Head of caudate nucleus (tissue), 42 donors: ENCODE results near the gene TFAP2C.
"Not testable (repeated sequence)": the region's sequence is repeated elsewhere in the genome, so short reads cannot be mapped to it uniquely, and the experiment has no call there.

Source experiments
- DNase-seq, 42 donors: peaks; one replicate each; pipeline versions ENCODE4 v3.0.0 to v3.0.0-alpha.2; 2020 to 2021; ENCODE audit warnings: mixed read lengths in 7 of 42
- intact Hi-C: fragments of 100-400 bp; cut with DNase I; formaldehyde crosslinking; loops from one replicate; pipeline ENCODE4 v1.15.0; 2022

TFAP2C gene

DNA sequence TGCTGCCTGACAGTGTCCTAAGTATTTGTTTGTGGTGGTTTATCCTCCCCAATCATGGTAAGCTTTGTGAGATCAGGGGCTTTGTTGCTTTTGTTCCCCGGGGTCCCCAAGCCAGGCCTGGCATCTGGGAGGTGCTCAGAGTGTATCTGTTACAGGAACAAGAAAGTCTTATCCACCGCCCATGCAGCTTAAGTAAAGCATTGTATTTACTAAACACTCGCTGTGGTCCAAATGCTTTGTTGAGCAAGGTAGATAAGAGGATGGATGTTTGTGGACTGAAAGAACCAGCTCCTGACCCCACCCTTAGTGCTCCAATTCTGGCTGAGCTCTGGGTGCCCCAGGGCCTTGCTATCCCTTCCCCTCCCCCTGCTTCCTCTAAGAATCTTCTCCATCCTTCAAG, 19.8 kb upstream of the TFAP2C start:
- intact Hi-C loops = no loop called here

DNA sequence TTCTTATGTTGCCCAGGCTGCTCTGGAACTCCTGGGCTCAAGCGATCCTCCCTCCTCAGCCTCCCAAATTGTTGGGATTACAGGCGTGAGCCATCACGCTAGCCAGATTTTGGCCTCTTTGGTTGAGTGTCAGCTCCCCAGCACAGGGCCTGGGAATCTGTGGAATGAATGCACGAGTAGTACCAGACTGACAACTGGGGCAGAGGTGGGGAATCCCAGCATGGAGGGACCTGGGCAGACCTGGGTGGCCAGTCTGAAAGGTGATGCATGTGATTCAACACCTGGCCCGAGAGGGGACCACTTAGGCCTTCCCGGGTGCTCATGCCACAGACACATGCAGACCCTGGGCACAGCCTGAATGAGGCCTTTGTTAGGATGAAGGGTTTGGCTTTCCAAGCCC, 19.0 kb upstream of the TFAP2C start:
- DNase-seq = no peak
- intact Hi-C loops = no loop called here

More for the DNA sequence above, 19.8 kb upstream of the TFAP2C start:
- no peak for DNase-seq

- no peak for DNase-seq
- intact Hi-C loops = no loop called here
Measured at GRCh38 chr20:56614196-56614595, 14.9 kb upstream of the TFAP2C start.

GRCh38 chr20:56616716-56617115, 12.4 kb upstream of the TFAP2C start:
- no peak for DNase-seq
- intact Hi-C loops = no loop called here

DNA sequence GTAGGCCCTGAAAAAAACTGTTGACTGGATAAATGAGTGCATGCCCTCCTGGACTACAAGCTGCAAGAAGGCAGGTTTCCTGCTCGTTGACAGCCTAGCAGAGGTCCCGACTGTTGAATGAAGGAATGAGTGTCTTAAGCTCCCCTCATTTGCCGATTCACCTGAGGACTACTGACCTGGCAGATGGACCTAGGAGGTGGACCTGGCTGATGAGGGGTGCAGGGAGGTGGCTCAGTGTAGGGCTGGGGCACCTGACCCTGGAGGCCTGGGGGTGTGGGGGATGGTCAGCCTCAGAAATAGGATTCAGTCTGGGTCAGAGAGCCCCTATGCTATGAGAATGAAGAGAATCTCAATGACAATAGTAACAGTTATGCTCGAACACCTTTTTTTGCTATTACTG, 11.6 kb upstream of the TFAP2C start:
- intact Hi-C loops = no loop called here
- no peak for DNase-seq

DNA sequence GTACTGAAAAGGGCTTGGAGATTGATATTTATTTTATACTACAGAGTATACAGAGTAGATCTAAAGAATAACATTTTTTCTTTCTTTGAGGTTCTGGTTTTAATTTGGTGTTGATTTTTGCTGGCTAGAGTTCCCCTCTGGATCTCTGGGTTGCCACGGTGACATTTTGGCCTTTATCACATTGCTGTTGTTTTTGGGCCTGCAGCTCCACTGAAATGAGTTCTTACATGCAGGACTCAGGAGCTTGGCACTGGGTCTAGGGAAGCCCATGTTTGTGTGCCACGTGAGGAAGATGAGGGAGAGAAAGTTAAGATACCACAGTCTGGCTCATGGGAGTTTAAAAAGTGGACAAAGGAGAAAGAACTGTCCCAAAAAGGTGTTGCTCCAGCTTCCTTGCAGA, 7.4 kb upstream of the TFAP2C start:
- intact Hi-C loops = no loop called here
- DNase-seq = no peak

- intact Hi-C loops, DNase-seq: not testable (repeated sequence)
Measured at GRCh38 chr20:56623930-56624329, 5.2 kb upstream of the TFAP2C start.

GRCh38 chr20:56624786-56625681, 4.1 kb upstream of the TFAP2C start:
- DNase-seq = no peak
- intact Hi-C loops = no loop called here

GRCh38 chr20:56625837-56626236, 3.3 kb upstream of the TFAP2C start:
- intact Hi-C loops = no loop called here
- DNase-seq = no peak

DNA sequence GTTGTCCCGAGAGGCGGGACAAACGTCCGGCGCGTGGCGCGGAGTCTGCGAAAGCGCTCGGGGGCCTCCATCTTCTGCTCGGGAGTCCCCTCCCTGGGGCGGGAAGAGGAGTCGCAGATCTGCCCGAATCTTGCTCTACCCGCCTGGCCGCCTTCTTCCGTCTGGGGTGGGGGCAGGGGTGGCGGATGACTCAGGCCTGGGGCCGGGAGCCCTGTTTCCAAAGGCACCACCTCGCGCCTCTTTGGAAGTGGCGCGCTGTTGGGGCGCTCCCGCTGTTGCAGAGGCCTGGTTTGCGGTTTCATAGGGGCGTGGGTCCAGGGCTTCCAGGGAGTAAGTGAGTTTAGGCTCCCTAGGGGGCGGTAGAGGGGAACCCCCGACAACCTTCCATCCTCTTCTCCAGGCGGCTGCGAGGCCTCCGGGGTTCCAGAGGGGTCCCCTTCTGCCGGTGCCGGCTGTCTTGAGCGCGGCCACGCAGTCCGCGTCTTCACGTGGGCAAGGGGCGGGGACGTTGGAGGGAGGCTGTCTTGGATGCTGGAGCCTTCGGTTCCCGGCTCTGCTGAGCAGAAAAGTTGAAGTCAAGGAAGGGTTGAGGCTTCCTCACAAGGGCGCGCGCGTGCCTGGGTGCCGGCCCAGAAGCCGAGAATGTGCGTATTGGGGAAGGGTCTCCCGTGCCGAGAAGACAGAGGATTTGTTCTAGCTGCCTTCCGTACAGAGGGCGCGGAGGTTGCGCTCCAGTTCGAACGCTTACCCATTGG, 2.6 kb upstream of the TFAP2C start:
- DNase-seq = peak in 3 of 42 donors; percentile 6 to 20 (median 18)

GRCh38 chr20:56627122-56628014, 1.7 kb upstream of the TFAP2C start:
- intact Hi-C loops = no loop called here
- DNase-seq = no peak

More for the DNA sequence above, 2.6 kb upstream of the TFAP2C start:
- intact Hi-C loops = no loop called here

DNA sequence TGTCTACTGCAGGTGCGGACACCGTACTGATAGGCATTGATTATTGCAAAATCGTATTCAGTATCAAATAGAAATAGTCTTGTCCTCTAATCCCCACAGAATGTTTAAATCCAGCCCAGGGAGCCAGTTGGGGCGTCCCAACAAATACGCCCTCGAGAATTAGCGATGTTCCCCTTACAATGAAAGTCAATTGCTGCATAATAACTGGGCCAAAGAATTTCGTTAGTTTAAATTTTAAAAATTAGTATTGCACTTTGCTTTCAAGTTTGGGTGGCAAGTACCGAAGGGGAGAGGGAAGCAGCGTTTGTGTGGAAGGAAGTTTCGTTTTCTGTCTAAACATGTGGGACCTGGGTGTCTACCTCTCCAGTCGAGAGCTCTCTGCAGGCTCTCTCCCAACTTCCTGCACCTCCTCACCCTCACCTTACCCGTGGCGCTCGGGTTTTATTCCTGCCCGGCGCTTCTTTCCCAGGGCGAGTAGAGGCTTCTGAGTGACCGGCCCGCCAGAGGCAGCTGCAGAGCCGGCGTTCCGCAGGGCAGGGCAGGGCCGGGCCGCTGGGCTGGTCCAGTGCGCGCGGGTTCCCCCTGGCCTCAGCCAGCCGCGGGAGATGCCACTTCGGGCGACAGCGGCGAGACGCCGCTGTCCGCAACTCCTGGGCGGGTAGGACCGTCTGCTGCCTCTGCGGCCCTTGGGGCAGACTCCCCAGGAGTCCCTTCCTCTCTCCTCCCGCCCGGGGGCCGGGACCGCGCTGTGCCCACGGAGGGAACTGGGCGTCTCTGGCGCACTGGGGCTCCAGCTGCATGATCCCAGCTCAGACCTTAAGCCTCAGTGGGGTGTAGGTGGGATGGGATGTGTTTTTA, 862 bp upstream of the TFAP2C start:
- intact Hi-C loops = no loop called here
- no peak for DNase-seq

- intact Hi-C loops = no loop called here
- no peak for DNase-seq
Measured at GRCh38 chr20:56629464-56630085, 469 bp downstream of the TFAP2C start.

- DNase-seq = peak in 2 of 42 donors; percentile 10 to 34
- intact Hi-C loops = no loop called here
Measured at GRCh38 chr20:56630086-56630493, 984 bp downstream of the TFAP2C start.

DNA sequence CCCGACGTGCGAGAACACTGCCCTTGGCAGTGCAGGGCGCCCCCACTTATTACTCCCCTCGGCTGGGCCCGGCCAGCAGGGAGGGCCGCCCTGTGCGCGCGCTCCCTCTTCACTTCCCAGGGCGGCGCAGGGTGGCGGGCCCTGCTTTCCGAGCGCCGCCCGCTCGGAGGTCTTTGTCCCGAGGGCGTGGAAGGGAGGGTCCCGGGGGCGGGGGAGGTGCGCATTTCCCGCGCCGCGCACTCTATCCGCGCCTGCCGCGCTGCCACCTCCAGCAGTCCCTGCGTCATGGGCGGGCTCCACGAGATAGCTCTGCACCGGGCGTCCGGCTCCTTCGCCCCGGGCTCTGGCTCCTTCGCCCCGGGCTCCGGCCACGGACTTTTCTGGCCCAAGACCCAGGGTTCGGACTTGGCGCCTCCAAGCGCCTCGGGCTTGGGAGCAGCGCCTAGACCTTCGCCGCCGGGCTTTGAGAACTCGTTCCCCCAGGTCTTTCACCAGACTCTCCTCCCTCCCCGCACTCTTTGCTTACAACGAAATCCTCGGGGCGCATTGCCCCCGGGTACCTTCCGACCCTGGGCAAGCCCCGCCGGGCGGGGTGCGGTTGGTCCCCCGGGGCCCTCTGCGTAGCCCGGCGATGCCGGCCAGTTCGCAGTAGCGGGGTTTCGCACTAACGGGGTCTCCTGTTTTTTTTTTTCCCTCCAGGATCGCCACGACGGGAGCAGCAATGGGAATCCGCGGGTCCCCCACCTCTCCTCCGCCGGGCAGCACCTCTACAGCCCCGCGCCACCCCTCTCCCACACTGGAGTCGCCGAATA, 1.6 kb downstream of the TFAP2C start:
- DNase-seq = no peak
- intact Hi-C loops = no loop called here

DNA sequence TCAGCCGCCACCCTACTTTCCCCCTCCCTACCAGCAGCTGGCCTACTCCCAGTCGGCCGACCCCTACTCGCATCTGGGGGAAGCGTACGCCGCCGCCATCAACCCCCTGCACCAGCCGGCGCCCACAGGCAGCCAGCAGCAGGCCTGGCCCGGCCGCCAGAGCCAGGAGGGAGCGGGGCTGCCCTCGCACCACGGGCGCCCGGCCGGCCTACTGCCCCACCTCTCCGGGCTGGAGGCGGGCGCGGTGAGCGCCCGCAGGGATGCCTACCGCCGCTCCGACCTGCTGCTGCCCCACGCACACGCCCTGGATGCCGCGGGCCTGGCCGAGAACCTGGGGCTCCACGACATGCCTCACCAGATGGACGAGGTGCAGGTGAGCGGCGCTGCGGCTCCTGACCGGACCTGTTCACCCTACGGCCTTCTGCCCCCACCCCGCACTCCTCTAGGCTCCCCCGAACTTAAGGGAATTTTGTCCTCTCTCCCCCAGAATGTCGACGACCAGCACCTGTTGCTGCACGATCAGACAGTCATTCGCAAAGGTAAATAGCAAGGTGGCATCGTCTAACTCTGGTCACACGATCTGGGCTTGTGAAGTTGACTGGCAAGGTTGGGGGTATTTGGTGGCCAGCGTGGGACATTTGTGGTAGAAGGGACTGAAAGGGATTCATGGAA, 2.3 kb downstream of the TFAP2C start:
- DNase-seq = no peak
- intact Hi-C loops = no loop called here

DNA sequence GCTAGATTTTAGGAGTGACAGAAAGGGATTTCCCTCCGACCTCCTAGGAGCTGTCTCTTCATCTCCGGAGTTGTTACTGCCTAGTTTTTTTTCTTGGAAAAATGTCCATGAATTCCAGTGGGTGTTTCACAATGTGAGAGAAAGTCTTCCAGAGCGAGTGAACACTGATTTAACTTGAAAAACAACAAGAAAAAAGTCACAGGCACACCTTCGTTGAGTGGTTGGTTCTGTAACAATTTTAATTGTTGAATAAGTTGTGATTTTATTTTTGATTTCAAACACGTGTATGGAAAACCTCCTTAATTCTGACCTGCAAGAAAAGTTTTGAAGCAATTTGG, 2.9 kb downstream of the TFAP2C start:
- DNase-seq = no peak
- intact Hi-C loops = no loop called here
